Activated CD8-positive, alpha-beta T cell treated with anti-CD3 and anti-CD28 coated beads, Interleukin-2, amount 10 ng/mL, durations not matched to agents 7 days and 5 days (primary cell): ENCODE results near the gene UTP14A. TPM values are rescaled to one million over a fixed set of nuclear protein-coding genes. Genes with fewer than 3 reads are reported as not detected.

Experiments used
- ATAC-seq: fragments of 150-1000 bp; cut with Tn5 transposase; one replicate; pipeline ENCODE4 v1.10.0; 2021; ENCODE audit warnings: moderate library complexity
- CTCF ChIA-PET: fragments of 350-600 bp; sonication (Branson Sonifier 250); formaldehyde crosslinking; loops from one replicate; lab custom pipeline; 2021; ENCODE audit warnings: antibody characterized with exemption; lab: Charles Lee
- POLR2A ChIA-PET: fragments of 350-600 bp; sonication (Branson Sonifier 250); formaldehyde crosslinking; loops from one replicate; lab custom pipeline; 2021; ENCODE audit warnings: antibody characterized with exemption; lab: Charles Lee
- DNase-seq: peaks from one replicate; pipeline ENCODE4 v3.0.0-alpha.2; 2020
- H3K27ac Mint-ChIP-seq: one replicate; pipeline ENCODE4 v1.8.0; 2021; ENCODE audit warnings: mild to moderate bottlenecking, mixed read lengths
- H3K27me3 Mint-ChIP-seq: one replicate; pipeline ENCODE4 v1.8.0; 2021; ENCODE audit warnings: low read depth, mixed read lengths
- H3K36me3 Mint-ChIP-seq: one replicate; pipeline ENCODE4 v1.8.0; 2021; ENCODE audit warnings: low read depth, mixed read lengths
- H3K4me1 Mint-ChIP-seq: one replicate; pipeline ENCODE4 v1.8.0; 2021; ENCODE audit warnings: low read depth, mixed read lengths
- H3K4me3 Mint-ChIP-seq: one replicate; pipeline ENCODE4 v1.8.0; 2021; ENCODE audit warnings: mild to moderate bottlenecking, mixed read lengths
- H3K9me3 Mint-ChIP-seq: one replicate; pipeline ENCODE4 v1.8.0; 2022; ENCODE audit warnings: mixed read lengths; ENCODE audit not compliant: insufficient read depth
- total RNA-seq, 2 experiments: library from RNA; stranded (reverse); gene quantifications; one replicate each; pipeline ENCODE4 v1.2.3, GENCODE V29; 2021

Gene UTP14A
- total RNA-seq, 2 experiments from 2014 or later, result 28.1 to 29.7 TPM

- no peak overlapping the region for H3K27ac Mint-ChIP-seq
- peaks cover 9% of the 10 kb centered on the region for H3K27me3 Mint-ChIP-seq
- ATAC-seq, result no peak
- peaks cover 2% of the 10 kb centered on the region for H3K36me3 Mint-ChIP-seq
- POLR2A ChIA-PET, result interaction anchor here (1.4 kb wide), 1 partner anchor 19 kb away, joined by 3 read pairs; no protein-coding TSS in a partner anchor
- H3K4me3 Mint-ChIP-seq, result peak overlapping the region; percentile 48
- CTCF ChIA-PET, result interaction anchor here (0.8 kb wide), 1 partner anchor 28 kb away, joined by 3 read pairs; no protein-coding TSS in a partner anchor
- no peak for DNase-seq
- no peaks in the 10 kb centered on the region for H3K9me3 Mint-ChIP-seq
- peaks cover 20% of the 10 kb centered on the region for H3K4me1 Mint-ChIP-seq
Observed at GRCh38 chrX:129953881-129954280, 47.9 kb downstream of the UTP14A start.

DNA sequence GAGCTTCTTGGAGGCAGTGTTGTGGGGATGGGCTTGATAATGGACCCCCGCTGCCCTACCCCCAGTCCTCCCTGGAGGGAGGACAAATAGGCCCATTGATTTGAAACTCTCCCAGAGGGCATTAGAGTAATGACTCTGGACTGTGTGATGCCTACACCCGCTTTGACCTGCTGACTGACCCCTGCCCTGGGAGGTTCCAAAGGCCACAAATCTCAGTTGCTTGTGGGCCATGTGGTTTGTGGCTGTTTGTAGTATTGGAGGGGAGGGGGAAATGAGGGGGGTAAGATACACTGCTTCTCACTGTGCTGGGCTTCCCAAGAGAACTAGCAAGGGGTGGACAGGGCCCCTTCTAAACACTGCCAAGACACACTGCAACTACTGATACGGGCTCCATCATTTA lies 48.8 kb downstream of the UTP14A start:
- no peak for DNase-seq
- Mint-ChIP-seq H3K4me3 (no peak overlapping the region), H3K36me3 (peaks cover 2% of the 10 kb centered on the region), H3K9me3 (no peaks in the 10 kb centered on the region), H3K4me1 (peaks cover 23% of the 10 kb centered on the region), H3K27ac (no peak overlapping the region), H3K27me3 (peaks cover 8% of the 10 kb centered on the region)
- no peak for ATAC-seq
- CTCF ChIA-PET, result interaction anchor here (0.8 to 0.9 kb wide), 2 partner anchors 74 to 349 kb away, joined by 3 read pairs; no protein-coding TSS in a partner anchor
- POLR2A ChIA-PET, result no interaction called here

DNA sequence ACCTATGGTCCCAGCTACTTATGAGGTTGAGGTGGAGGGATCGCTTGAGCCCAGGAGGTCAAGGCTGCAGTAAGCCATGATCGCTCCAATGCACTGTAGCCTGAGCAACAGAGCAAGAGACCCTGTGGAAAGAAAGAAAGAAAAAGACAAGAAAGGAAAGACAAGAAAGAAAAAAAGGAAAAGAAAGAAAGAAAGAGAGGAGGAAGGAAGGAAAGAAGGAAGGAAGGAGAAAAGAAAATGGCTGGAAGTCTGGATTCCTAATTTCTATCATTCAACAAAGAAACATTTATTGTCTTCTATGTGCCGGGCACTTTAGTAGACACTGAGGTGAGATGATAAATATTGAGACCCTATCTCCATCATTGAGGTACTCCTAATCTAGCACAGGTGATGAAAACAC lies 49.7 kb downstream of the UTP14A start:
- POLR2A ChIA-PET, result no interaction called here
- H3K27ac Mint-ChIP-seq, result no peak overlapping the region
- peaks cover 5% of the 10 kb centered on the region for H3K27me3 Mint-ChIP-seq
- no peak for DNase-seq
- H3K9me3 Mint-ChIP-seq, result no peaks in the 10 kb centered on the region
- peaks cover 26% of the 10 kb centered on the region for H3K4me1 Mint-ChIP-seq
- H3K36me3 Mint-ChIP-seq, result peaks cover 2% of the 10 kb centered on the region
- H3K4me3 Mint-ChIP-seq, result no peak overlapping the region
- no peak for ATAC-seq
- CTCF ChIA-PET, result interaction anchor here (0.8 to 1.0 kb wide), 3 partner anchors 24 to 350 kb away, joined by 3 to 4 read pairs (median 3); no protein-coding TSS in a partner anchor

DNA sequence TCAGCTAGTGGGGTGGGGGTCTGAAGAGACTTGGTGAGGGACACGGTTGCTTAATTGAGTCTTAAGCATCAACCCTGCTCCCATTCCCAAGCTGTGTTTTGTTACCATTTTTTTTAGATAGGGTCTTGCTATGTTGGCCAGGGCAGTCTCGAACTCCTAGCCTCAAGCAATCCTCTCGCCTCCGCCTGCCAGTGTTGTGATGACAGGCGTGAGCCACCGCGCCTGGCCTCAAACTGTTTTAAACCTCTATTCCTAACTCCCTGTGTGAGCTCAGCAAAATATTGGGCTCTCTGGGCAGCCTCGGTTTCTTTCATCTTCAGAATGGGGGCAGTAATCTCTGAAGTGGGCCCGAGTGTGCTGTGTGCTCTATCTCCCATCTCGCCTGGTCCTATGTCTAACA lies 50.2 kb downstream of the UTP14A start:
- Mint-ChIP-seq H3K36me3 (peaks cover 2% of the 10 kb centered on the region), H3K4me3 (peak overlapping the region; percentile 2), H3K27me3 (peaks cover 5% of the 10 kb centered on the region), H3K27ac (no peak overlapping the region), H3K9me3 (no peaks in the 10 kb centered on the region), H3K4me1 (peaks cover 30% of the 10 kb centered on the region)
- DNase-seq (no peak), ATAC-seq (no peak)
- ChIA-PET POLR2A (interaction anchor here (0.5 kb wide), 1 partner anchor 62 kb away, joined by 3 read pairs; no protein-coding TSS in a partner anchor), CTCF (interaction anchor here (1.0 kb wide), 1 partner anchor 24 kb away, joined by 4 read pairs; no protein-coding TSS in a partner anchor)

DNA sequence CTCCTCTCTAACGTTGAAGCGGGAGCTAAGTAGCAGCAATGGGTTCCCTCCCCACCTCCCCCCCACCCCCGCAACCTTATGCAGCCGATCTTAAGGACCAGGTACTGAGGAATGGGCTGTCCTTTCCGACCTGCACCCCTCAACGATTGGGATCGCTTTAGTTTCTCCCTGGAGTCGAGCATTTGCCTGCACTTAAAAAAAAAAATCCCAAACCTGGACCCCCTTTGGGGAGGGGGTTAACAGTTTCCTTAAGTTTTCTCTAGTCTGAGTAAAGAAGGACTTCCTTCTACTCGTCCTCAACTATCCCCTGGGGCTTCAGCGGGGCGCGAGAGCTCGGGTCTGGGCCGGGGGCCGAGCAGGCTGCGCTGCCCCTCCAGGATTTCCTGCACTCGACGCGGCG lies 50.8 kb downstream of the UTP14A start:
- CTCF ChIA-PET, result interaction anchor here (1.8 kb wide), 1 partner anchor 31 kb away, joined by 6 read pairs; no protein-coding TSS in a partner anchor
- Mint-ChIP-seq H3K27ac (peak overlapping the region; percentile 60), H3K36me3 (peaks cover 2% of the 10 kb centered on the region), H3K4me1 (peaks cover 37% of the 10 kb centered on the region), H3K4me3 (peak overlapping the region; percentile 56), H3K27me3 (peaks cover 5% of the 10 kb centered on the region), H3K9me3 (no peaks in the 10 kb centered on the region)
- ATAC-seq, result no peak
- POLR2A ChIA-PET, result no interaction called here
- no peak for DNase-seq

- H3K4me3 Mint-ChIP-seq, result peak overlapping the region; percentile 70
- POLR2A ChIA-PET, result interaction anchor here (0.7 to 0.9 kb wide), 2 partner anchors 23 to 26 kb away, joined by 3 to 4 read pairs; no protein-coding TSS in a partner anchor
- H3K4me1 Mint-ChIP-seq, result peaks cover 40% of the 10 kb centered on the region
- H3K36me3 Mint-ChIP-seq, result peaks cover 2% of the 10 kb centered on the region
- CTCF ChIA-PET, result interaction anchor here (1.8 kb wide), 1 partner anchor 31 kb away, joined by 6 read pairs; no protein-coding TSS in a partner anchor
- H3K27me3 Mint-ChIP-seq, result peaks cover 5% of the 10 kb centered on the region
- peak overlapping the region; percentile 55 for H3K27ac Mint-ChIP-seq
- DNase-seq, result peak; percentile 56
- no peaks in the 10 kb centered on the region for H3K9me3 Mint-ChIP-seq
- ATAC-seq, result peak; percentile 56
Observed at GRCh38 chrX:129957241-129958082, 51.5 kb downstream of the UTP14A start.

DNA sequence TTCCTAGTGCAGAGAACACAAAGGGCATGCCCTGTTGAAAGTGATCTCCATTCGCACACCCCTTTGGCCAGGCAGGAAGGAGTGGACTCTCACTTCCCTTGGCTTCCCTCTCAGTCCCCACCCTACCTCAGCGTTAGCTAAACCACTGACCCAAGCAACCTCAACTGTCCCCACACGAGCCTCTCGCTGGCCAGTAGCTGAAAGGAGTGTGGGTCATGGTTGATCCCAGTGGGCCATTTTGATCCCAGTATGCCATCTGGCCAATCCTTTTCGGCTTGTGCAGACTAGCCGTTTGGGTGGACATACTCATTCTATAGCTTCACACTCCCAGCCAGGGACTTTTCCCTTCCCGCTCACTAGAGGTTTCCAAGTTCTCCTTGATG lies 52.1 kb downstream of the UTP14A start:
- Mint-ChIP-seq H3K27me3 (peaks cover 3% of the 10 kb centered on the region), H3K27ac (peak overlapping the region; percentile 55), H3K36me3 (no peaks in the 10 kb centered on the region), H3K4me3 (peak overlapping the region; percentile 70), H3K4me1 (peaks cover 36% of the 10 kb centered on the region), H3K9me3 (no peaks in the 10 kb centered on the region)
- DNase-seq, result no peak
- ChIA-PET POLR2A (interaction anchor here (0.7 to 0.9 kb wide), 2 partner anchors 24 to 27 kb away, joined by 3 to 4 read pairs; no protein-coding TSS in a partner anchor), CTCF (interaction anchor here (1.8 kb wide), 1 partner anchor 32 kb away, joined by 6 read pairs; no protein-coding TSS in a partner anchor)
- ATAC-seq, result no peak

GRCh38 chrX:129958814-129959492 lies 53.0 kb downstream of the UTP14A start:
- DNase-seq (no peak), ATAC-seq (no peak)
- H3K36me3 Mint-ChIP-seq, result no peaks in the 10 kb centered on the region
- no peak overlapping the region for H3K4me3 Mint-ChIP-seq
- ChIA-PET POLR2A (no interaction called here), CTCF (no interaction called here)
- H3K27me3 Mint-ChIP-seq, result peaks cover 3% of the 10 kb centered on the region
- no peaks in the 10 kb centered on the region for H3K9me3 Mint-ChIP-seq
- peaks cover 31% of the 10 kb centered on the region for H3K4me1 Mint-ChIP-seq
- no peak overlapping the region for H3K27ac Mint-ChIP-seq

DNA sequence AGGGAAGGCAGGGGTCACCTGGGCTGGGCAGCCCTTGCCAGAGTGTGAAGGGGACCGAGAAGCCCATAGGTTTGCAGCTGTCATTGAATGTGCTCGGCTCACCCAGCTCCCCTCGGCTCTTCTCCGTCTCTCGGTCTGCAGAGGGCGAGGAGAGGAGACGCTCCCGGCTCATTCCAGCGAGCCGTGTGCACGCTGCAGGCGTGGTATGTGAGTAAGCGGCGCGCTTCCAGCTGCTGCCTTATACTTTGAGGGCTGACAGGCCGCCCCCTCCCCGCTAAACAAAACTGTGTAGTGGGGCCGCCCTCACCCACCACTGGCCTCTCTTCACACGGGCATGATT lies 53.5 kb downstream of the UTP14A start:
- Mint-ChIP-seq H3K4me1 (peaks cover 31% of the 10 kb centered on the region), H3K4me3 (no peak overlapping the region), H3K27me3 (no peaks in the 10 kb centered on the region), H3K9me3 (no peaks in the 10 kb centered on the region), H3K36me3 (no peaks in the 10 kb centered on the region), H3K27ac (no peak overlapping the region)
- ChIA-PET POLR2A (no interaction called here), CTCF (interaction anchor here (1.0 kb wide), 1 partner anchor 101 kb away, joined by 3 read pairs; no protein-coding TSS in a partner anchor)
- ATAC-seq (no peak), DNase-seq (no peak)

GRCh38 chrX:129961180-129962083 lies 55.5 kb downstream of the UTP14A start:
- Mint-ChIP-seq H3K27ac (peak overlapping the region; percentile 93), H3K4me3 (peak overlapping the region; percentile 70), H3K27me3 (no peaks in the 10 kb centered on the region), H3K4me1 (peaks cover 31% of the 10 kb centered on the region), H3K9me3 (no peaks in the 10 kb centered on the region), H3K36me3 (no peaks in the 10 kb centered on the region)
- ATAC-seq (peak; percentile 93), DNase-seq (peak; percentile 83)
- POLR2A ChIA-PET, result interaction anchor here (0.6 to 1.6 kb wide), 2 partner anchors 9 to 39 kb away, joined by 3 to 7 read pairs; no protein-coding TSS in a partner anchor
- CTCF ChIA-PET, result interaction anchor here (0.6 to 1.3 kb wide), 5 partner anchors 18 to 99 kb away, joined by 3 to 8 read pairs (median 4); no protein-coding TSS in a partner anchor

DNA sequence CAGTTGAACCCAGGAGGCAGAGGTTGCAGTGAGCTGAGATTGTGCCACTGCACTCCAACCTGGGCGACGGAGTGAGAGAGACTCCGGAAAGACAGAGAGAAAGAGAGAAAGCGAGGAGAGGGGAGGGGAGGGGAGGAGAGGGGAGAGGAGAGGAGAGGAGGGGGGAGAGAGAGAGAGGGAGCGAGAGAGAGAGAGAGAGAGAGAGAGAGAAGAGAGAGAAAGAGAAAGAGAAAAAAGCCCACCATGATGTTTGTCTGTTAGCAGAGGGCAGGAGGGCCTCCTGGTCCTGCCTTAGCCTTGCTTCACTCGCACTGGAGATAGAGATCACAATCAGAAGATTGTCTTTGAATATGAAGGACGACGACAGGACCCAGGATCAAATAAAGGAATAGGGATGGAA lies 57.8 kb downstream of the UTP14A start:
- DNase-seq (no peak), ATAC-seq (no peak)
- peaks cover 20% of the 10 kb centered on the region for H3K4me1 Mint-ChIP-seq
- no peaks in the 10 kb centered on the region for H3K27me3 Mint-ChIP-seq
- no peak overlapping the region for H3K27ac Mint-ChIP-seq
- ChIA-PET POLR2A (no interaction called here), CTCF (no interaction called here)
- no peak overlapping the region for H3K4me3 Mint-ChIP-seq
- no peaks in the 10 kb centered on the region for H3K36me3 Mint-ChIP-seq
- H3K9me3 Mint-ChIP-seq, result no peaks in the 10 kb centered on the region
